A549 (cell line): Measurements from ENCODE around the gene PKIG. TPM values are rescaled to one million over a fixed set of nuclear protein-coding genes. Genes with fewer than 3 reads are reported as not detected.

Source experiments
- ATAC-seq, 2 experiments: fragments of 200-7000 bp in 1 of 2; fragments of >200 bp in 1 of 2; cut with Nextera tagmentation in 1 of 2; cut with Tn5 transposase in 1 of 2; 3 replicates each; pipeline versions ENCODE4 v1.8.0 to v1.9.1; 2018 to 2020; ENCODE audit warnings: mild to moderate bottlenecking in 1 of 2, moderate library complexity in 1 of 2
- CTCF ChIA-PET: fragments of 300-600 bp; sonication (Branson Sonifier 250); formaldehyde crosslinking; extraction: SDS; loops from one replicate; lab custom pipeline; 2021; ENCODE audit warnings: antibody characterized with exemption, inconsistent platforms; lab: Yijun Ruan, JAX
- POLR2A ChIA-PET: fragments of 350-600 bp; formaldehyde crosslinking; extraction: SDS; loops from one replicate; lab custom pipeline; 2021; ENCODE audit warnings: antibody characterized with exemption, inconsistent platforms; lab: Yijun Ruan, JAX
- DNase-seq, 2 experiments: peaks; one replicate each; pipeline versions ENCODE4 v3.0.0 to v3.0.0-alpha.2; 2011 to 2016; ENCODE audit warnings: low read depth in 1 of 2, low spot score in 1 of 2
- FAIRE-seq: peaks from 2 replicates; lab custom pipeline; 2011; peaks lifted over from hg19 to GRCh38; lab: Jason Lieb, UNC
- H3K27ac ChIP-seq, 2 experiments: fragments of >200 bp; sonication (Bioruptor Twin); formaldehyde crosslinking; 3 replicates each; pipeline ENCODE4 v1.5.1; 2016 to 2017
- H3K4me1 ChIP-seq: fragments of >200 bp; sonication (Bioruptor Twin); formaldehyde crosslinking; 3 replicates; pipeline ENCODE4 v1.6.1; 2016
- H3K4me2 ChIP-seq: fragments of >200 bp; sonication (Bioruptor Twin); formaldehyde crosslinking; 3 replicates; pipeline ENCODE4 v1.6.1; 2016
- H3K4me3 ChIP-seq: fragments of >200 bp; sonication (Bioruptor Twin); formaldehyde crosslinking; 3 replicates; pipeline ENCODE4 v1.5.1; 2016
- H3K9me3 ChIP-seq: fragments of >200 bp; sonication (Bioruptor Twin); formaldehyde crosslinking; 3 replicates; pipeline ENCODE4 v1.6.1; 2016
- CEBPB ChIP-seq, 2 experiments: fragments of >200 bp in 1 of 2; sonication (Bioruptor Twin) in 1 of 2; formaldehyde crosslinking in 1 of 2; IDR thresholded peaks; 2 replicates each; pipeline ENCODE4 v1.6.1; 2012 to 2016
- EHMT2 ChIP-seq: fragments of 200-600 bp; sonication (generic); IDR thresholded peaks from 2 replicates; pipeline ENCODE4 v1.6.1; 2016; ENCODE audit warnings: antibody characterized with exemption, low read depth, mild to moderate bottlenecking, moderate library complexity
- EP300 ChIP-seq, 2 experiments: fragments of >200 bp; sonication (Bioruptor Twin); formaldehyde crosslinking; IDR thresholded peaks; 2 replicates in 1 of 2; 3 replicates in 1 of 2; pipeline ENCODE4 v1.6.1; 2016 to 2017
- FOSB ChIP-seq: fragments of 250-450 bp; sonication (Bioruptor Pico); IDR thresholded peaks from 2 replicates; pipeline ENCODE4 v1.5.0; 2020; ENCODE audit warnings: mild to moderate bottlenecking, moderate library complexity
- FOSL2 ChIP-seq, 2 experiments: fragments of 450-650 bp in 1 of 2; fragments of >200 bp in 1 of 2; sonication (Bioruptor Twin) in 1 of 2; formaldehyde crosslinking; IDR thresholded peaks; 2 replicates each; pipeline versions ENCODE4 v1.5.0 to v1.6.1; 2016 to 2020; ENCODE audit warnings: mild to moderate bottlenecking in 1 of 2, moderate library complexity in 1 of 2
- FOXS1 ChIP-seq: fragments of 250-450 bp; sonication (Bioruptor Pico); IDR thresholded peaks from 2 replicates; pipeline ENCODE4 v1.5.0; 2020; ENCODE audit warnings: mild to moderate bottlenecking, moderate library complexity
- HDAC2 ChIP-seq: fragments of 200-600 bp; sonication (generic); IDR thresholded peaks from 2 replicates; pipeline ENCODE4 v1.6.1; 2016
- HEYL ChIP-seq: fragments of 250-450 bp; sonication (Bioruptor Pico); IDR thresholded peaks from 2 replicates; pipeline ENCODE4 v1.8.0; 2021; ENCODE audit warnings: mild to moderate bottlenecking, moderate library complexity
- HOXB5 ChIP-seq: fragments of 250-450 bp; sonication (Bioruptor Pico); IDR thresholded peaks from 2 replicates; pipeline ENCODE4 v1.5.0; 2020; ENCODE audit warnings: mild to moderate bottlenecking, moderate library complexity
- JUN ChIP-seq, 2 experiments: fragments of >200 bp; sonication (Bioruptor Twin); formaldehyde crosslinking; IDR thresholded peaks; 2 replicates in 1 of 2; 3 replicates in 1 of 2; pipeline ENCODE4 v1.6.1; 2016 to 2017
- KDM1A ChIP-seq: fragments of 200-600 bp; sonication (generic); IDR thresholded peaks from 2 replicates; pipeline ENCODE4 v1.6.1; 2016; ENCODE audit warnings: low read depth, mild to moderate bottlenecking
- KDM5A ChIP-seq: fragments of 200-600 bp; sonication (generic); IDR thresholded peaks from 2 replicates; pipeline ENCODE4 v1.6.1; 2016; ENCODE audit warnings: antibody characterized with exemption, mild to moderate bottlenecking
- MAFK ChIP-seq: fragments of 450-650 bp; IDR thresholded peaks from 2 replicates; pipeline ENCODE4 v1.6.1; 2014; ENCODE audit not compliant: partially characterized antibody
- MYC ChIP-seq: IDR thresholded peaks from 2 replicates; pipeline ENCODE4 v1.6.1; 2012; ENCODE audit warnings: mild to moderate bottlenecking, inconsistent platforms, low read length, improper control_type of control experiment, borderline replicate concordance
- NFE2L2 ChIP-seq: fragments of 150-350 bp; conservative IDR thresholded peaks from 2 replicates; pipeline ENCODE4 v1.6.1; 2014; ENCODE audit warnings: low read length
- NR3C1 ChIP-seq: fragments of >200 bp; sonication (Bioruptor Twin); formaldehyde crosslinking; IDR thresholded peaks from 3 replicates; pipeline ENCODE4 v1.6.1; 2017
- PHF8 ChIP-seq: fragments of 200-600 bp; sonication (generic); IDR thresholded peaks from 2 replicates; pipeline ENCODE4 v1.6.1; 2016; ENCODE audit warnings: low read depth, mild to moderate bottlenecking, antibody characterized with exemption, moderate library complexity, borderline replicate concordance
- RARB ChIP-seq: fragments of 250-450 bp; sonication (Bioruptor Pico); IDR thresholded peaks from 2 replicates; pipeline ENCODE4 v1.8.0; 2021; ENCODE audit warnings: mild to moderate bottlenecking, moderate library complexity
- RFX5 ChIP-seq: fragments of 450-650 bp; IDR thresholded peaks from 2 replicates; pipeline ENCODE4 v1.7.1; 2014; ENCODE audit warnings: antibody characterized with exemption, mild to moderate bottlenecking, moderate library complexity
- RNF2 ChIP-seq: fragments of 200-600 bp; sonication (generic); IDR thresholded peaks from 2 replicates; pipeline ENCODE4 v1.6.1; 2016; ENCODE audit warnings: low read depth, mild to moderate bottlenecking, antibody characterized with exemption, moderate library complexity, borderline replicate concordance
- SMC3 ChIP-seq: fragments of >200 bp; sonication (Bioruptor Twin); formaldehyde crosslinking; IDR thresholded peaks from 3 replicates; pipeline ENCODE4 v1.6.1; 2018; ENCODE audit warnings: inconsistent platforms
- SREBF2 ChIP-seq: fragments of 450-650 bp; IDR thresholded peaks from 2 replicates; pipeline ENCODE4 v1.6.1; 2014; ENCODE audit warnings: mild to moderate bottlenecking, moderate library complexity
- TP53 ChIP-seq: fragments of 250-450 bp; sonication (Bioruptor Pico); IDR thresholded peaks from 2 replicates; pipeline ENCODE4 v1.5.0; 2021; ENCODE audit warnings: mild to moderate bottlenecking, moderate library complexity
- WGBS: methylation state at CpG from one replicate; pipeline ENCODE4 v1.1.6; 2017; ENCODE audit errors: missing lambda C conversion rate; 5-methylcytosine and 5-hydroxymethylcytosine counted together
- polyA plus RNA-seq, 4 experiments: library from polyadenylated mRNA; depleted of rRNA in 3 of 4; stranded (reverse); fragments of >200 nt; fragmentation: RNase III in 1 of 4; extraction: RNeasy Plus Mini Kit Qiagen cat#74134 plus additional on column Dnase treatment in 1 of 4; gene quantifications; 2 replicates in 3 of 4; 3 replicates in 1 of 4; pipeline ENCODE4 v1.2.3, GENCODE V29; 2011 to 2017
- TF ChIP-seq, protein P1 (sequence below): fragments of 450-650 bp; IDR thresholded peaks from 2 replicates; pipeline ENCODE4 v1.6.1; 2014; ENCODE audit warnings: antibody characterized with exemption
- TF ChIP-seq, protein P2 (sequence below): IDR thresholded peaks from 2 replicates; pipeline ENCODE4 v1.6.1; 2012
- TF ChIP-seq, protein P3 (sequence below): IDR thresholded peaks from 2 replicates; pipeline ENCODE4 v1.6.1; 2012
- TF ChIP-seq, protein P4 (sequence below): fragments of >200 bp; sonication (Bioruptor Twin); formaldehyde crosslinking; IDR thresholded peaks from 2 replicates; pipeline ENCODE4 v1.6.1; 2016
- TF ChIP-seq, protein P5 (sequence below): fragments of 250-450 bp; sonication (Bioruptor Pico); IDR thresholded peaks from 2 replicates; pipeline ENCODE4 v1.5.0; 2021; ENCODE audit warnings: mild to moderate bottlenecking, moderate library complexity, borderline replicate concordance

The PKIG gene
- polyA plus RNA-seq, 2 of the 4 experiments (the other 2 are of a cell fraction): 24.0 to 31.1 TPM

DNA sequence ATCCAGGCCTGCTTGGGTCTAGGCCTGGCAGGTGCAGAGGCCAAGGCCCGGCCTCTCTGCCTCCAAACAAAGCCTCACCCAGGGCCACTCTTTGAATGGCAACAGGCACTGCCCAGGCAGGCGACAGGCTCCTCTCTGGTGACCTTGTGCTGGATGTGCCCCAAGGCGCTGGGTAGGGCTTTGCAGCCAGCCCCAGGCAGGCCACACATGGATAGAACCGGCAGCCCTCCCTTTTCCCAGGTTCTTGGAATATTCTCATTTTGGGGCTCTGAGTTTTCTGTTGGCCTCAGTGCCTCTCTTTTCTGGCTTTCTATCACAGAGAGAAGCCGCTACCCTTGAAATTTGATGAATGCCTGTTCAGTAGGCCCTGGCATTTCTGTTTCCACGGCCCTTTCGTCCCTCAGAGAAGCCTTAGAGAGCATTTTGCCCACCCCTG lies 18.9 kb downstream of the PKIG start:
- DNase-seq: no peak
- 91% methylated on average over 6 of the region's 7 CpGs for WGBS
- POLR2A ChIA-PET: no interaction called here
- H3K4me2 ChIP-seq: no peak overlapping the region
- H3K4me1 ChIP-seq: peaks cover 13% of the 10 kb centered on the region
- peak overlapping the region in 1 of 2 experiments; percentile 2; a peak in 1 of 6 replicates for H3K27ac ChIP-seq
- H3K4me3 ChIP-seq: no peak overlapping the region
- no peak; a peak in 1 of 6 replicates for ATAC-seq
- no peak for FAIRE-seq
- no peak for TF ChIP-seq PHF8
- TF ChIP-seq SMC3: no peak
- no peak for TF ChIP-seq KDM1A
- no peak for TF ChIP-seq MAFK
- no peak for TF ChIP-seq RFX5
- TF ChIP-seq, protein P1, sequence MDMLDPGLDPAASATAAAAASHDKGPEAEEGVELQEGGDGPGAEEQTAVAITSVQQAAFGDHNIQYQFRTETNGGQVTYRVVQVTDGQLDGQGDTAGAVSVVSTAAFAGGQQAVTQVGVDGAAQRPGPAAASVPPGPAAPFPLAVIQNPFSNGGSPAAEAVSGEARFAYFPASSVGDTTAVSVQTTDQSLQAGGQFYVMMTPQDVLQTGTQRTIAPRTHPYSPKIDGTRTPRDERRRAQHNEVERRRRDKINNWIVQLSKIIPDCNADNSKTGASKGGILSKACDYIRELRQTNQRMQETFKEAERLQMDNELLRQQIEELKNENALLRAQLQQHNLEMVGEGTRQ: no peak
- TF ChIP-seq KDM5A: no peak
- TF ChIP-seq, protein P2, sequence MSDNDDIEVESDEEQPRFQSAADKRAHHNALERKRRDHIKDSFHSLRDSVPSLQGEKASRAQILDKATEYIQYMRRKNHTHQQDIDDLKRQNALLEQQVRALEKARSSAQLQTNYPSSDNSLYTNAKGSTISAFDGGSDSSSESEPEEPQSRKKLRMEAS: no peak
- no peak for TF ChIP-seq MYC
- TF ChIP-seq, protein P3, sequence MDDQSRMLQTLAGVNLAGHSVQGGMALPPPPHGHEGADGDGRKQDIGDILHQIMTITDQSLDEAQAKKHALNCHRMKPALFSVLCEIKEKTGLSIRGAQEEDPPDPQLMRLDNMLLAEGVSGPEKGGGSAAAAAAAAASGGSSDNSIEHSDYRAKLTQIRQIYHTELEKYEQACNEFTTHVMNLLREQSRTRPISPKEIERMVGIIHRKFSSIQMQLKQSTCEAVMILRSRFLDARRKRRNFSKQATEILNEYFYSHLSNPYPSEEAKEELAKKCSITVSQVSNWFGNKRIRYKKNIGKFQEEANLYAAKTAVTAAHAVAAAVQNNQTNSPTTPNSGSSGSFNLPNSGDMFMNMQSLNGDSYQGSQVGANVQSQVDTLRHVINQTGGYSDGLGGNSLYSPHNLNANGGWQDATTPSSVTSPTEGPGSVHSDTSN: no peak
- TF ChIP-seq HOXB5 (CRISPR knock-in tag): no peak
- TF ChIP-seq JUN (IDR thresholded peaks at IDR 0.05): no peak
- no peak for TF ChIP-seq CEBPB (IDR thresholded peaks at IDR 0.05)
- TF ChIP-seq HEYL (CRISPR knock-in tag): no peak
- no peaks in the 10 kb centered on the region for H3K9me3 ChIP-seq
- CTCF ChIA-PET: interaction anchor here (1.0 to 4.0 kb wide), 3 partner anchors 9 to 78 kb away, joined by 3 to 27 read pairs (median 7); no protein-coding TSS in a partner anchor

DNA sequence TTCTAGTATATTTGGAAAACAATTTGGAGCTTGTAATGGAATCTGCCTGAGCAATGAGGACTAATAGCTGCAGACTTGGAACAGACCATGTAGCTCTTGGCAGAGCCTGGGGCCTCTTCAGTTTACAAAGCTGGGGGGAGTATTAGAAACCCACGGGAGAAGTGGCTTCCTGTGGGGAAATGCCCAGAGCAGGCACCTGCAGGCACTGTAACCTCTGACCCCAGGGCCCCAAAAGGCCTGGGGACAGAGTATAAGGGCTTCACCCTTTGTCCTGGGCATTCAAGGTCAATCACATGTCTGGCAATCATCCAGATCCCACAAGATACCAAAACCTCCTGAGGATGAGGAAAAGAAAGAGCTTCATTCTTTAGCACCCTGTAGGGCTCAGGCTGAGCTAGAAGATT lies 19.4 kb downstream of the PKIG start:
- no peak overlapping the region for H3K4me2 ChIP-seq
- WGBS: 9% methylated on average over 1 of the region's 1 CpG
- no peak overlapping the region for H3K4me3 ChIP-seq
- peak overlapping the region in 1 of 2 experiments; percentile 36; a peak in 1 of 6 replicates for H3K27ac ChIP-seq
- H3K4me1 ChIP-seq: peaks cover 8% of the 10 kb centered on the region; the same call in 2 of the 3 replicates
- ATAC-seq (no peak), DNase-seq (no peak), FAIRE-seq (no peak)
- ChIA-PET POLR2A (interaction anchor here (0.6 kb wide), 1 partner anchor 1155 kb away, joined by 3 read pairs; no protein-coding TSS in a partner anchor), CTCF (interaction anchor here (0.6 to 4.0 kb wide), 4 partner anchors 8 to 79 kb away, joined by 3 to 27 read pairs (median 5); no protein-coding TSS in a partner anchor)
- TF ChIP-seq PHF8 (no peak), RNF2 (no peak), RARB (CRISPR knock-in tag) (no peak), SMC3 (no peak), EP300 (IDR thresholded peaks at IDR 0.05) (no peak)
- no peaks in the 10 kb centered on the region for H3K9me3 ChIP-seq

DNA sequence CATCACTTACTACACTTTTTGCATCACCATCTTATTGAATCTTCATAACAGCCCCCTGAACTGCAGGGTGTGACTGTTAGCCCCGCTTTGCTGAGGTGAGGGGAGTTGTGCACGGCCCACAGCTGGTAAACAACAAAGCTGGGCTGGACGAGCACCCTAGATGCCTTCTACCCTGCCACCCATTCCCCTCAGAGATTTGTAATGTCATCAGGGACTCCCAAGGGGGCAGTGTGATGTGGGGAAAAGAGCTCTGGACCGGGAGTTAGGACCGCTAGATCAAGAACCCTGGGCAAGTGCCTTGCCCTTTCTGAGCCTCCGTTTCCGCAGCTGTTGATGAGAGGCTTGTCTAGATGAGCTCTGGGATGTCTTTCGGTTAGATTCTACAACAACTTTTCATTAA lies 20.9 kb downstream of the PKIG start:
- DNase-seq (no peak), FAIRE-seq (no peak), ATAC-seq (peak; percentile 43 to 60; a peak in 3 of 6 replicates)
- ChIA-PET CTCF (interaction anchor here (0.9 to 1.4 kb wide), 6 partner anchors 8 to 218 kb away, joined by 3 to 5 read pairs (median 4); no protein-coding TSS in a partner anchor), POLR2A (interaction anchor here (0.6 kb wide), 1 partner anchor 395 kb away, joined by 3 read pairs; no protein-coding TSS in a partner anchor)
- H3K27ac ChIP-seq: no peak overlapping the region
- H3K9me3 ChIP-seq: no peaks in the 10 kb centered on the region
- H3K4me1 ChIP-seq: peaks cover 8% of the 10 kb centered on the region; the same call in 2 of the 3 replicates
- no peak overlapping the region for H3K4me2 ChIP-seq
- no peak overlapping the region for H3K4me3 ChIP-seq
- WGBS: 85% methylated on average over 8 of the region's 8 CpGs
- TF ChIP-seq FOSL2 (IDR thresholded peaks at IDR 0.05): no peak
- no peak for TF ChIP-seq FOSL2 (CRISPR knock-in tag; IDR thresholded peaks at IDR 0.05)
- TF ChIP-seq, protein P4, sequence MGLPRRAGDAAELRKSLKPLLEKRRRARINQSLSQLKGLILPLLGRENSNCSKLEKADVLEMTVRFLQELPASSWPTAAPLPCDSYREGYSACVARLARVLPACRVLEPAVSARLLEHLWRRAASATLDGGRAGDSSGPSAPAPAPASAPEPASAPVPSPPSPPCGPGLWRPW: no peak
- no peak for TF ChIP-seq EHMT2
- TF ChIP-seq, protein P3: no peak
- TF ChIP-seq HDAC2: no peak
- TF ChIP-seq JUN (IDR thresholded peaks at IDR 0.05): no peak
- no peak for TF ChIP-seq KDM5A
- no peak for TF ChIP-seq FOSB
- TF ChIP-seq FOXS1 (CRISPR knock-in tag): no peak
- no peak for TF ChIP-seq RNF2
- TF ChIP-seq, protein P2: no peak
- TF ChIP-seq NFE2L2: no peak
- TF ChIP-seq, protein P5, sequence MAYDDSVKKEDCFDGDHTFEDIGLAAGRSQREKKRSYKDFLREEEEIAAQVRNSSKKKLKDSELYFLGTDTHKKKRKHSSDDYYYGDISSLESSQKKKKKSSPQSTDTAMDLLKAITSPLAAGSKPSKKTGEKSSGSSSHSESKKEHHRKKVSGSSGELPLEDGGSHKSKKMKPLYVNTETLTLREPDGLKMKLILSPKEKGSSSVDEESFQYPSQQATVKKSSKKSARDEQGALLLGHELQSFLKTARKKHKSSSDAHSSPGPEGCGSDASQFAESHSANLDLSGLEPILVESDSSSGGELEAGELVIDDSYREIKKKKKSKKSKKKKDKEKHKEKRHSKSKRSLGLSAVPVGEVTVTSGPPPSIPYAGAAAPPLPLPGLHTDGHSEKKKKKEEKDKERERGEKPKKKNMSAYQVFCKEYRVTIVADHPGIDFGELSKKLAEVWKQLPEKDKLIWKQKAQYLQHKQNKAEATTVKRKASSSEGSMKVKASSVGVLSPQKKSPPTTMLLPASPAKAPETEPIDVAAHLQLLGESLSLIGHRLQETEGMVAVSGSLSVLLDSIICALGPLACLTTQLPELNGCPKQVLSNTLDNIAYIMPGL (CRISPR knock-in tag): no peak
- no peak for TF ChIP-seq SREBF2
- no peak for TF ChIP-seq NR3C1
- TF ChIP-seq TP53 (CRISPR knock-in tag): no peak
- no peak for TF ChIP-seq EP300 (IDR thresholded peaks at IDR 0.05)
